H9 (cell line): ENCODE results near the gene TBXAS1. TPM values are rescaled to one million over a fixed set of nuclear protein-coding genes. Genes with fewer than 3 reads are reported as not detected.

ENCODE experiments used
- DNase-seq: peaks from one replicate; pipeline ENCODE4 v3.0.0-alpha.2; 2017
- H2AFZ ChIP-seq: one replicate; pipeline ENCODE4 v1.6.1; 2013; ENCODE audit warnings: mild to moderate bottlenecking, low read length, control low read depth, moderate library complexity
- H2AK5ac ChIP-seq: 2 replicates; pipeline ENCODE4 v1.6.1; 2013; ENCODE audit warnings: low read length, control low read depth, mixed read lengths; ENCODE audit not compliant: insufficient read length
- H2BK120ac ChIP-seq: one replicate; pipeline ENCODE4 v1.6.1; 2013; ENCODE audit warnings: low read depth, mild to moderate bottlenecking, low read length, control low read depth, inconsistent platforms; ENCODE audit not compliant: poor library complexity, severe bottlenecking
- H2BK12ac ChIP-seq: 2 replicates; pipeline ENCODE4 v1.6.1; 2013; ENCODE audit warnings: low read length, control low read depth, mixed read lengths, low read depth; ENCODE audit not compliant: insufficient read length
- H2BK15ac ChIP-seq: 2 replicates; pipeline ENCODE4 v1.6.1; 2013; ENCODE audit warnings: low read depth, low read length, control low read depth
- H2BK20ac ChIP-seq: one replicate; pipeline ENCODE4 v1.6.1; 2013; ENCODE audit warnings: low read depth, mild to moderate bottlenecking, low read length, control low read depth, inconsistent platforms; ENCODE audit not compliant: poor library complexity, severe bottlenecking
- H2BK5ac ChIP-seq: 2 replicates; pipeline ENCODE4 v1.6.1; 2013; ENCODE audit warnings: low read length, control low read depth, mixed read lengths; ENCODE audit not compliant: insufficient read length
- H3K14ac ChIP-seq: 2 replicates; pipeline ENCODE4 v1.6.1; 2013; ENCODE audit warnings: low read length, control low read depth; ENCODE audit not compliant: insufficient read depth
- H3K18ac ChIP-seq: 2 replicates; pipeline ENCODE4 v1.6.1; 2013; ENCODE audit warnings: low read depth, mild to moderate bottlenecking, mixed read lengths, low read length, control low read depth; ENCODE audit not compliant: insufficient read length
- H3K23ac ChIP-seq: 2 replicates; pipeline ENCODE4 v1.6.1; 2013; ENCODE audit warnings: low read length, control low read depth, mixed read lengths, low read depth; ENCODE audit not compliant: insufficient read length
- H3K23me2 ChIP-seq: 2 replicates; pipeline ENCODE4 v1.6.1; 2013; ENCODE audit warnings: low read depth, mild to moderate bottlenecking, mixed read lengths, low read length, control low read depth; ENCODE audit not compliant: insufficient read length, poor library complexity, severe bottlenecking
- H3K27ac ChIP-seq: 2 replicates; pipeline ENCODE4 v1.5.1; 2013; ENCODE audit warnings: low read length, control low read depth, mixed read lengths, low read depth; ENCODE audit not compliant: insufficient read length
- H3K27me3 ChIP-seq: 2 replicates; pipeline ENCODE4 v1.6.1; 2013; ENCODE audit warnings: low read length, control low read depth, inconsistent platforms; ENCODE audit not compliant: insufficient read depth
- H3K4ac ChIP-seq: 2 replicates; pipeline ENCODE4 v1.6.1; 2013; ENCODE audit warnings: low read depth, mild to moderate bottlenecking, control low read depth, inconsistent platforms, low read length, moderate library complexity
- H3K4me1 ChIP-seq: 2 replicates; pipeline ENCODE4 v1.6.1; 2013; ENCODE audit warnings: low read length, control low read depth, inconsistent platforms; ENCODE audit not compliant: insufficient read depth
- H3K4me2 ChIP-seq: 2 replicates; pipeline ENCODE4 v1.6.1; 2013; ENCODE audit warnings: low read length, control low read depth, mixed read lengths; ENCODE audit not compliant: insufficient read length, insufficient read depth
- H3K56ac ChIP-seq: 2 replicates; pipeline ENCODE4 v1.6.1; 2013; ENCODE audit warnings: low read depth, mild to moderate bottlenecking, mixed read lengths, low read length, control low read depth; ENCODE audit not compliant: insufficient read length
- H3K79me1 ChIP-seq: 2 replicates; pipeline ENCODE4 v1.6.1; 2013; ENCODE audit warnings: low read depth, mild to moderate bottlenecking, moderate library complexity, low read length, control low read depth, inconsistent platforms; ENCODE audit not compliant: insufficient read depth, poor library complexity, severe bottlenecking
- H3K79me2 ChIP-seq: 2 replicates; pipeline ENCODE4 v1.6.1; 2013; ENCODE audit warnings: low read length, control low read depth, inconsistent platforms; ENCODE audit not compliant: insufficient read depth
- H3K9ac ChIP-seq: 2 replicates; pipeline ENCODE4 v1.6.1; 2013; ENCODE audit warnings: low read length, control low read depth, mixed read lengths; ENCODE audit not compliant: insufficient read length; ENCODE audit errors: extremely low read depth
- H3K9me3 ChIP-seq: one replicate; pipeline ENCODE4 v1.6.1; 2013; ENCODE audit warnings: low read depth, low read length, inconsistent platforms; ENCODE audit not compliant: control insufficient read depth
- H3T11ph ChIP-seq: one replicate; pipeline ENCODE4 v1.6.1; 2013; ENCODE audit warnings: mild to moderate bottlenecking, low read length, control low read depth, inconsistent platforms
- H4K20me1 ChIP-seq: one replicate; pipeline ENCODE4 v1.6.1; 2013; ENCODE audit not compliant: control insufficient read depth, insufficient read length, insufficient read depth
- H4K5ac ChIP-seq: 2 replicates; pipeline ENCODE4 v1.6.1; 2013; ENCODE audit warnings: low read depth, mild to moderate bottlenecking, mixed read lengths, low read length, control low read depth; ENCODE audit not compliant: insufficient read length
- H4K8ac ChIP-seq: replicated peaks from 2 replicates; pipeline ENCODE4 v1.6.1; 2013; ENCODE audit warnings: low read length, control low read depth, mixed read lengths, low read depth; ENCODE audit not compliant: insufficient read length
- H4K91ac ChIP-seq: 2 replicates; pipeline ENCODE4 v1.6.1; 2013; ENCODE audit warnings: low read depth, mild to moderate bottlenecking, moderate library complexity, mixed read lengths, low read length, control low read depth; ENCODE audit not compliant: insufficient read length
- H3K27ac Mint-ChIP-seq, 3 experiments: 2 replicates in 2 of 3; 3 replicates in 1 of 3; pipeline ENCODE4 v1.8.0; 2020 to 2021; ENCODE audit warnings: mixed read lengths in 3 of 3, mild to moderate bottlenecking in 1 of 3, moderate library complexity in 1 of 3
- H3K27me3 Mint-ChIP-seq: 2 replicates; pipeline ENCODE4 v1.8.0; 2021; ENCODE audit warnings: low read depth, mild to moderate bottlenecking, moderate library complexity, mixed read lengths
- H3K36me3 Mint-ChIP-seq, 3 experiments: 2 replicates in 2 of 3; 3 replicates in 1 of 3; pipeline ENCODE4 v1.8.0; 2020 to 2021; ENCODE audit warnings: low read depth in 3 of 3, mixed read lengths in 3 of 3; ENCODE audit not compliant: insufficient read depth in 1 of 3
- H3K4me1 Mint-ChIP-seq, 2 experiments: 2 replicates each; pipeline ENCODE4 v1.8.0; 2020; ENCODE audit warnings: mixed read lengths in 2 of 2
- H3K4me3 Mint-ChIP-seq, 2 experiments: 2 replicates in 1 of 2; 3 replicates in 1 of 2; pipeline ENCODE4 v1.8.0; 2020 to 2021; ENCODE audit warnings: mild to moderate bottlenecking in 2 of 2, mixed read lengths in 2 of 2, moderate library complexity in 1 of 2
- H3K9me3 Mint-ChIP-seq, 2 experiments: 2 replicates in 1 of 2; 3 replicates in 1 of 2; pipeline ENCODE4 v1.8.0; 2020; ENCODE audit warnings: mild to moderate bottlenecking in 2 of 2, mixed read lengths in 2 of 2, moderate library complexity in 1 of 2
- WGBS: extraction: QIAGEN DNeasy Blood & Tissue Kit; methylation state at CpG from one replicate; pipeline ENCODE4 v1.1.7; 2013; ENCODE audit warnings: missing lambda C conversion rate, low lambda C conversion rate, mixed read lengths; ENCODE audit not compliant: insufficient read length; ENCODE audit errors: extremely low coverage; 5-methylcytosine and 5-hydroxymethylcytosine counted together
- total RNA-seq: library from RNA; stranded (reverse); gene quantifications from 2 replicates; pipeline ENCODE4 v1.2.1, GENCODE V29; 2021
- TF ChIP-seq, protein P1 (sequence below): fragments of 200-600 bp; sonication (generic); conservative IDR thresholded peaks from 3 replicates; pipeline ENCODE4 v1.8.0; 2021; ENCODE audit warnings: antibody characterized with exemption, mild to moderate bottlenecking

The TBXAS1 gene
- total RNA-seq, 1 experiment from 2014 or later = 0.39 TPM

DNA sequence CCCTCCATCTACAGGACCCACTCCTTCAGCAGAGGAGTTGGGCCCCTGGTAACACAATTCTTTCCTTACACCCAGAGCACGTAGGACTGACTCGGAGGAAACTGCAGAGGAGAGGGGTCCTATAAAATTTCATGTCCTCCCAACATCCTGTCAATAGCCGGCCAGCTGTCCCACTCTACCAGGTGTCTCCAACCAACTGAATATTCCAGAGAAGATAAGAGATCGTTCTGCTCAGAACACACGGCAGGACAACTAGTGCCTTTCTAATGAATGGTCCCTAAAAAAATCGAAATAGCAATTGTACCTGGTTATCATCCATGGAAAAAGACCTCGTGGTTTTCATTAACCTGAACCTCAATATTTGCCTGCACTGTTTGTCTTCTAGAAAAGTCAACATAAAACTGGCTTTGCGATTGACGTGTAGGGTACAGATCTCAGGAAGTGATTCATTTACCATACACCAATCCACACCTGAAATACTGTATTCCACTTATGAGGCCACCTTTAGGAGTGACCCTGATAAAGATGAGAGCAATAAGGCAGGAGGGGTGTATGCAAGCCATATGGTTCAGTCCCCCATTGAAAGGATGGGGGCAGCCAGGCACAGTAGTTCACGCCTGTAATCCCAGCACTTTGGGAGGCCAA lies 121.9 kb downstream of the TBXAS1 start:
- no CpG with 5 or more reads among the region's 10 CpGs for WGBS
- Histone ChIP-seq H2AK5ac (no peak overlapping the region), H3K23me2 (no peaks in the 10 kb centered on the region), H3K79me2 (no peaks in the 10 kb centered on the region), H3K4me2 (no peak overlapping the region), H2AFZ (no peak overlapping the region), H3K27me3 (no peaks in the 10 kb centered on the region), H4K91ac (no peak overlapping the region), H3K14ac (no peak overlapping the region), H3K4ac (no peak overlapping the region), H4K5ac (no peak overlapping the region), H3K18ac (no peak overlapping the region), H3K56ac (no peak overlapping the region), H4K20me1 (no peaks in the 10 kb centered on the region), H3K9me3 (no peaks in the 10 kb centered on the region), H4K8ac (no peak overlapping the region), H3K27ac (no peak overlapping the region), H2BK20ac (no peak overlapping the region), H3K4me1 (no peaks in the 10 kb centered on the region; the same call in 1 of the 2 replicates), H2BK15ac (no peak overlapping the region), H2BK12ac (no peak overlapping the region), H2BK120ac (no peak overlapping the region), H3K23ac (no peak overlapping the region), H3K9ac (no peak overlapping the region), H3T11ph (no peak overlapping the region), H2BK5ac (no peak overlapping the region), H3K79me1 (no peaks in the 10 kb centered on the region)
- H3K9me3 Mint-ChIP-seq = peaks cover 6 to 10% of the 10 kb centered on the region in 2 experiments; a peak in 4 of 5 replicates
- H3K27me3 Mint-ChIP-seq = no peaks in the 10 kb centered on the region; the same call in 1 of the 2 replicates
- no peak overlapping the region for H3K4me3 Mint-ChIP-seq
- no peak overlapping the region for H3K27ac Mint-ChIP-seq
- peaks cover 13 to 15% of the 10 kb centered on the region in 2 experiments for H3K4me1 Mint-ChIP-seq
- H3K36me3 Mint-ChIP-seq = peaks cover 0 to 9% (median 6%) of the 10 kb centered on the region in 3 experiments; a peak in 6 of 7 replicates
- no peak for DNase-seq
- TF ChIP-seq, protein P1, sequence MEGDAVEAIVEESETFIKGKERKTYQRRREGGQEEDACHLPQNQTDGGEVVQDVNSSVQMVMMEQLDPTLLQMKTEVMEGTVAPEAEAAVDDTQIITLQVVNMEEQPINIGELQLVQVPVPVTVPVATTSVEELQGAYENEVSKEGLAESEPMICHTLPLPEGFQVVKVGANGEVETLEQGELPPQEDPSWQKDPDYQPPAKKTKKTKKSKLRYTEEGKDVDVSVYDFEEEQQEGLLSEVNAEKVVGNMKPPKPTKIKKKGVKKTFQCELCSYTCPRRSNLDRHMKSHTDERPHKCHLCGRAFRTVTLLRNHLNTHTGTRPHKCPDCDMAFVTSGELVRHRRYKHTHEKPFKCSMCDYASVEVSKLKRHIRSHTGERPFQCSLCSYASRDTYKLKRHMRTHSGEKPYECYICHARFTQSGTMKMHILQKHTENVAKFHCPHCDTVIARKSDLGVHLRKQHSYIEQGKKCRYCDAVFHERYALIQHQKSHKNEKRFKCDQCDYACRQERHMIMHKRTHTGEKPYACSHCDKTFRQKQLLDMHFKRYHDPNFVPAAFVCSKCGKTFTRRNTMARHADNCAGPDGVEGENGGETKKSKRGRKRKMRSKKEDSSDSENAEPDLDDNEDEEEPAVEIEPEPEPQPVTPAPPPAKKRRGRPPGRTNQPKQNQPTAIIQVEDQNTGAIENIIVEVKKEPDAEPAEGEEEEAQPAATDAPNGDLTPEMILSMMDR = no peak
